ENCODE results near the gene GOLIM4.

- TF ChIP-seq TOX (CRISPR knock-in tag; IDR thresholded peaks at IDR 0.05; ENCODE audit: borderline replicate concordance) (no peak), PPARA (CRISPR knock-in tag; IDR thresholded peaks at IDR 0.05; ENCODE audit: borderline replicate concordance) (no peak), SNAI2 (CRISPR knock-in tag; IDR thresholded peaks at IDR 0.05) (no peak), PATZ1 (CRISPR knock-in tag; IDR thresholded peaks at IDR 0.05; ENCODE audit: borderline replicate concordance) (no peak), ZFP3 (CRISPR knock-in tag; IDR thresholded peaks at IDR 0.05) (no peak), ZNF70 (CRISPR knock-in tag; IDR thresholded peaks at IDR 0.05) (no peak), ZFP30 (CRISPR knock-in tag; IDR thresholded peaks at IDR 0.05) (no peak), ESRRG (CRISPR knock-in tag; IDR thresholded peaks at IDR 0.05) (no peak), CSRNP3 (CRISPR knock-in tag; IDR thresholded peaks at IDR 0.05) (no peak), CSDC2 (CRISPR knock-in tag; IDR thresholded peaks at IDR 0.05) (no peak)
These were observed 32.6 kb downstream of the GOLIM4 start for GRCh38 chr3:168063122-168063521.

Measured in SK-N-SH treated with all-trans-retinoic acid at 6 μM for 48 hours (cell line).